K562 (cell line): Measurements from ENCODE around the gene PDE4D. TPM values are rescaled to one million over a fixed set of nuclear protein-coding genes. Genes with fewer than 3 reads are reported as not detected.

Experiments used
- ATAC-seq: fragments of 200-7000 bp; cut with Tn5 transposase; 3 replicates; pipeline ENCODE4 v1.9.1; 2020; ENCODE audit warnings: moderate library complexity
- BruUV-seq: library from RNA; stranded (reverse); fragments of 400-500 nt; replicated peaks from 2 replicates; lab custom pipeline; 2021; lab: Mats Ljungman, UMichigan
- CTCF ChIA-PET: fragments of 300-600 bp; formaldehyde crosslinking; extraction: SDS; loops from one replicate; lab custom pipeline; 2021; ENCODE audit warnings: low intra/inter-chr PET ratio; lab: Yijun Ruan, JAX
- POLR2A ChIA-PET: fragments of 300-600, 350-650 bp; sonication (Branson Sonifier 250); formaldehyde crosslinking; extraction: SDS; loops from one replicate; lab custom pipeline; 2021; ENCODE audit warnings: antibody characterized with exemption, inconsistent platforms; lab: Yijun Ruan, JAX
- DNase-seq, 4 experiments: peaks; one replicate each; pipeline versions ENCODE4 v3.0.0 to v3.0.0-alpha.2; 2011 to 2018; ENCODE audit warnings: low spot score in 3 of 4, mixed read lengths in 3 of 4; ENCODE audit errors: extremely low read depth in 1 of 4
- FAIRE-seq: peaks from 2 replicates; lab custom pipeline; 2011; peaks lifted over from hg19 to GRCh38; lab: Jason Lieb, UNC
- H2AFZ ChIP-seq: 2 replicates; pipeline ENCODE4 v1.6.0; 2011; ENCODE audit warnings: low read depth, low read length, control low read depth, inconsistent platforms
- H3K27ac ChIP-seq: fragments of 200-600 bp; 3 replicates; pipeline ENCODE4 v1.8.0; 2011; ENCODE audit warnings: low read depth, mild to moderate bottlenecking, control low read depth, inconsistent platforms, low read length, moderate library complexity, mixed read lengths; ENCODE audit errors: extremely low read depth
- H3K27me3 ChIP-seq, 2 experiments: fragments of 300-600 bp in 1 of 2; 2 replicates in 1 of 2; 3 replicates in 1 of 2; pipeline versions ENCODE4 v1.6.0 to v1.8.0; 2011; ENCODE audit warnings: inconsistent platforms in 2 of 2, low read length in 2 of 2, mild to moderate bottlenecking in 1 of 2, mixed read lengths in 1 of 2, moderate library complexity in 1 of 2; ENCODE audit not compliant: control insufficient read depth in 2 of 2, insufficient read depth in 2 of 2
- H3K36me3 ChIP-seq: fragments of 300-600 bp; 3 replicates; pipeline ENCODE4 v1.8.0; 2011; ENCODE audit warnings: mild to moderate bottlenecking, low read length, inconsistent platforms; ENCODE audit not compliant: control insufficient read depth, insufficient read depth
- H3K4me1 ChIP-seq, 2 experiments: fragments of 200-600 bp in 1 of 2; replicated peaks in 1 of 2; 2 replicates in 1 of 2; 3 replicates in 1 of 2; pipeline versions ENCODE4 v1.5.1 to v1.8.0; 2011; ENCODE audit warnings: inconsistent platforms in 2 of 2, low read length in 2 of 2, mild to moderate bottlenecking in 1 of 2, mixed read lengths in 1 of 2, moderate library complexity in 1 of 2; ENCODE audit not compliant: control insufficient read depth in 2 of 2, insufficient read depth in 2 of 2
- H3K4me2 ChIP-seq: 2 replicates; pipeline ENCODE4 v1.6.1; 2011; ENCODE audit warnings: low read length, control low read depth, inconsistent platforms, mixed read lengths; ENCODE audit not compliant: insufficient read depth
- H3K4me3 ChIP-seq: fragments of 200-600 bp; sonication (generic), shearing (Covaris generic); 2 replicates; pipeline ENCODE4 v1.5.1; 2016; ENCODE audit warnings: control low read depth, inconsistent platforms
- H3K79me2 ChIP-seq: fragments of 200-600 bp; 3 replicates; pipeline ENCODE4 v1.8.0; 2011; ENCODE audit warnings: low read length, inconsistent platforms; ENCODE audit not compliant: control insufficient read depth, insufficient read depth
- H3K9ac ChIP-seq, 2 experiments: 2 replicates each; pipeline versions ENCODE4 v1.6.0 to v1.6.1; 2011; ENCODE audit warnings: low read depth in 2 of 2, low read length in 2 of 2, control low read depth in 1 of 2, inconsistent platforms in 1 of 2, mild to moderate bottlenecking in 1 of 2, mixed read lengths in 1 of 2; ENCODE audit not compliant: insufficient read depth in 1 of 2
- H3K9me1 ChIP-seq: one replicate; pipeline ENCODE4 v1.6.0; 2011; ENCODE audit warnings: inconsistent platforms, mild to moderate bottlenecking, low read length, moderate library complexity; ENCODE audit not compliant: control insufficient read depth, insufficient read depth
- H3K9me3 ChIP-seq: replicated peaks from 2 replicates; pipeline ENCODE4 v1.5.1; 2011; ENCODE audit warnings: low read depth, low read length, inconsistent platforms; ENCODE audit not compliant: control insufficient read depth, insufficient read depth
- H4K20me1 ChIP-seq: replicated peaks from 2 replicates; pipeline ENCODE4 v1.6.1; 2011; ENCODE audit warnings: low read length, inconsistent platforms, mixed read lengths; ENCODE audit not compliant: control insufficient read depth, insufficient read depth
- CAMTA2 ChIP-seq: fragments of 250-450 bp; sonication (Bioruptor Pico); conservative IDR thresholded peaks from 2 replicates; pipeline ENCODE4 v1.5.1; 2022
- CREB1 ChIP-seq, 2 experiments: sonication (generic) in 1 of 2; formaldehyde crosslinking in 1 of 2; IDR thresholded peaks; 2 replicates each; pipeline versions ENCODE4 v1.6.1 to v1.8.0; 2012 to 2022; ENCODE audit warnings: inconsistent platforms in 1 of 2, mild to moderate bottlenecking in 1 of 2, missing genetic modification reagents in 1 of 2, moderate library complexity in 1 of 2
- ELF2 ChIP-seq: fragments of 250-450 bp; sonication (Bioruptor Pico); IDR thresholded peaks from 2 replicates; pipeline ENCODE4 v1.5.0; 2021; ENCODE audit warnings: mild to moderate bottlenecking
- GTF2A2 ChIP-seq: IDR thresholded peaks from 2 replicates; pipeline ENCODE4 v1.6.1; 2016; ENCODE audit warnings: mild to moderate bottlenecking, missing genetic modification characterization, missing compliant biosample characterization
- KDM1A ChIP-seq, 2 experiments: fragments of 450-650 bp; IDR thresholded peaks; 2 replicates each; pipeline ENCODE4 v1.6.1; 2016; ENCODE audit warnings: mild to moderate bottlenecking in 2 of 2
- KLF13 ChIP-seq: fragments of 450-650 bp; IDR thresholded peaks from 2 replicates; pipeline ENCODE4 v1.6.1; 2016; ENCODE audit warnings: missing genetic modification characterization, low read depth, mild to moderate bottlenecking, missing compliant biosample characterization, moderate library complexity, borderline replicate concordance
- MAZ ChIP-seq, 2 experiments: fragments of 450-650 bp in 1 of 2; sonication (generic) in 1 of 2; formaldehyde crosslinking; IDR thresholded peaks in 1 of 2; conservative IDR thresholded peaks in 1 of 2; 2 replicates each; pipeline versions ENCODE4 v1.4.0 to v1.5.0; 2020; ENCODE audit warnings: mild to moderate bottlenecking in 1 of 2, missing genetic modification reagents in 1 of 2
- PKNOX1 ChIP-seq: fragments of 450-650 bp; IDR thresholded peaks from 2 replicates; pipeline ENCODE4 v1.6.1; 2016
- SMARCA4 ChIP-seq: fragments of 450-650 bp; IDR thresholded peaks from 2 replicates; pipeline ENCODE4 v1.6.1; 2016
- ZNF232 ChIP-seq: sonication (generic); formaldehyde crosslinking; IDR thresholded peaks from 2 replicates; pipeline ENCODE4 v1.8.0; 2022; ENCODE audit warnings: mild to moderate bottlenecking, missing genetic modification reagents
- WGBS: fragments of 100-300 bp; shearing (Covaris generic); methylation state at CpG from one replicate; pipeline ENCODE4 v1.1.6; 2016; ENCODE audit warnings: low coverage, mixed read lengths; ENCODE audit not compliant: insufficient coverage; ENCODE audit errors: missing lambda C conversion rate; 5-methylcytosine and 5-hydroxymethylcytosine counted together
- in situ Hi-C: fragments of 300-500 bp; cut with MboI; formaldehyde crosslinking; loops from 4 replicates; pipeline ENCODE4 v1.15.0; 2018; ENCODE audit warnings: inconsistent platforms, mixed read lengths
- intact Hi-C: fragments of 100-400 bp; cut with micrococcal nuclease; formaldehyde crosslinking; loops from 2 replicates; pipeline ENCODE4 v1.14.2; 2022
- polyA plus RNA-seq, 8 experiments: library from polyadenylated mRNA; depleted of rRNA in 4 of 8; stranded (reverse) in 5 of 8; unstranded in 3 of 8; fragments of >200 nt; fragmentation: Nextera tagmentation in 2 of 8; fragmentation: Illumina TruSeq in 1 of 8; extraction: Ambion mirVana in 2 of 8; extraction: Trizol in 1 of 8; gene quantifications; 2 replicates each; pipeline versions ENCODE4 v1.2.1 to v1.2.3, GENCODE V29; 2011 to 2014; ENCODE audit warnings: inconsistent platforms in 1 of 8, missing spikeins in 1 of 8
- total RNA-seq, 7 experiments: library from RNA; depleted of rRNA in 6 of 7; stranded (reverse); fragments of >200 nt in 6 of 7; fragmentation: Illumina TruSeq in 2 of 7; extraction: Trizol in 2 of 7; gene quantifications; 2 replicates each; pipeline versions ENCODE4 v1.2.1 to v1.2.3, GENCODE V29; 2011 to 2021; ENCODE audit warnings: low replicate concordance in 1 of 7

PDE4D gene
- total and polyA plus RNA-seq, 9 of the 15 experiments (the other 6 are each of a cell fraction or from before 2014, with no cell fraction given): 0.04 to 0.46 (median 0.13) TPM

- no peak for FAIRE-seq
- WGBS: 3% methylated on average over 2 of the region's 2 CpGs
- TF ChIP-seq PKNOX1: no peak
- TF ChIP-seq MAZ (CRISPR knock-in tag; conservative IDR thresholded peaks at IDR 0.05 in 1 of 2, IDR thresholded peaks at IDR 0.05 in 1 of 2): no peak
- no peak for TF ChIP-seq ELF2
- no peak for TF ChIP-seq GTF2A2 (tag)
- TF ChIP-seq SMARCA4: no peak
- TF ChIP-seq CAMTA2 (CRISPR knock-in tag): no peak
- TF ChIP-seq CREB1 (IDR thresholded peaks at IDR 0.05): no peak
- TF ChIP-seq CREB1 (CRISPR knock-in tag; IDR thresholded peaks at IDR 0.05): no peak
- no peak for TF ChIP-seq KLF13 (tag)
- TF ChIP-seq ZNF232 (CRISPR knock-in tag): no peak
- no peak for TF ChIP-seq KDM1A (IDR thresholded peaks at IDR 0.05)
- intact Hi-C loops: no loop called here
- Histone ChIP-seq H3K27ac (no peak overlapping the region), H2AFZ (no peak overlapping the region), H4K20me1 (no peaks in the 10 kb centered on the region), H3K4me2 (no peak overlapping the region), H3K9me3 (no peaks in the 10 kb centered on the region), H3K4me3 (no peak overlapping the region), H3K9me1 (no peaks in the 10 kb centered on the region), H3K36me3 (no peaks in the 10 kb centered on the region), H3K4me1 (no peaks in the 10 kb centered on the region), H3K79me2 (no peaks in the 10 kb centered on the region), H3K27me3 (no peaks in the 10 kb centered on the region), H3K9ac (no peak overlapping the region)
- POLR2A ChIA-PET: no interaction called here
- in situ Hi-C loops: no loop called here
- no TSS peak for BruUV-seq
- ATAC-seq: no peak
- no peak for DNase-seq
- CTCF ChIA-PET: no interaction called here
Observed at GRCh38 chr5:59158165-59158564, 735.4 kb downstream of the PDE4D start.
